GM12878 (cell line): Measurements from ENCODE around the gene FBN3. TPM values are rescaled to one million over a fixed set of nuclear protein-coding genes. Genes with fewer than 3 reads are reported as not detected.
"Not testable (repeated sequence)": the region's sequence is repeated elsewhere in the genome, so short reads cannot be mapped to it uniquely, and the experiment has no call there.

Experiments used
- ATAC-seq: fragments of 200-7000 bp; cut with Tn5 transposase; 3 replicates; pipeline ENCODE4 v1.9.1; 2020; ENCODE audit warnings: mild to moderate bottlenecking, moderate library complexity
- BruUV-seq: library from RNA; stranded (reverse); fragments of 400-500 nt; replicated peaks from 2 replicates; lab custom pipeline; 2021; lab: Mats Ljungman, UMichigan
- CTCF ChIA-PET: fragments of 300-600 bp; sonication (Branson Sonifier 250); formaldehyde crosslinking; extraction: SDS; loops from one replicate; lab custom pipeline; 2021; ENCODE audit warnings: inconsistent platforms; lab: Yijun Ruan, JAX
- POLR2A ChIA-PET: fragments of 350-600 bp; formaldehyde crosslinking; extraction: SDS; loops from one replicate; lab custom pipeline; 2021; ENCODE audit warnings: inconsistent platforms; lab: Charles Lee
- RAD21 ChIA-PET: fragments of 300-600 bp; sonication (Branson Sonifier 250); formaldehyde crosslinking; loops from one replicate; lab custom pipeline; 2023; ENCODE audit warnings: antibody characterized with exemption; ENCODE audit not compliant: unreplicated experiment; lab: Charles Lee
- SMC1A ChIA-PET: fragments of 300-600 bp; sonication (Branson Sonifier 250); formaldehyde crosslinking; loops from one replicate; lab custom pipeline; 2023; ENCODE audit not compliant: unreplicated experiment, uncharacterized antibody; lab: Charles Lee
- DNase-seq: peaks from one replicate; pipeline ENCODE4 v3.0.0-alpha.2; 2011; ENCODE audit warnings: low read depth, low spot score
- FAIRE-seq: peaks from 3 replicates; lab custom pipeline; 2011; peaks lifted over from hg19 to GRCh38; lab: Jason Lieb, UNC
- H2AFZ ChIP-seq: 2 replicates; pipeline ENCODE4 v1.6.0; 2011; ENCODE audit warnings: low read depth, low read length, control low read depth; ENCODE audit not compliant: control insufficient read depth
- H3K27ac ChIP-seq: 2 replicates; pipeline ENCODE4 v1.5.1; 2011; ENCODE audit warnings: control low read depth; ENCODE audit not compliant: control insufficient read depth, insufficient read depth
- H3K27me3 ChIP-seq, 2 experiments: replicated peaks in 1 of 2; 2 replicates each; pipeline versions ENCODE4 v1.6.0 to v1.6.1; 2011; ENCODE audit warnings: low read length in 1 of 2; ENCODE audit not compliant: control insufficient read depth in 2 of 2, insufficient read depth in 2 of 2
- H3K36me3 ChIP-seq, 2 experiments: 2 replicates each; pipeline ENCODE4 v1.5.1; 2011; ENCODE audit warnings: low read length in 1 of 2; ENCODE audit not compliant: control insufficient read depth in 2 of 2, insufficient read depth in 2 of 2
- H3K4me1 ChIP-seq: 2 replicates; pipeline ENCODE4 v1.6.1; 2011; ENCODE audit warnings: mild to moderate bottlenecking, low read length, moderate library complexity, mixed read lengths; ENCODE audit not compliant: control insufficient read depth, insufficient read depth
- H3K4me2 ChIP-seq: 2 replicates; pipeline ENCODE4 v1.6.0; 2011; ENCODE audit warnings: control low read depth; ENCODE audit not compliant: control insufficient read depth, insufficient read depth
- H3K4me3 ChIP-seq: fragments of 200-600 bp; sonication (generic); 2 replicates; pipeline ENCODE4 v1.5.1; 2016
- H3K79me2 ChIP-seq: 2 replicates; pipeline ENCODE4 v1.6.0; 2011; ENCODE audit warnings: low read length; ENCODE audit not compliant: control insufficient read depth, insufficient read depth
- H3K9ac ChIP-seq: 2 replicates; pipeline ENCODE4 v1.8.0; 2011; ENCODE audit warnings: low read length, control low read depth, mixed read lengths; ENCODE audit not compliant: control insufficient read depth, insufficient read depth
- H3K9me3 ChIP-seq: replicated peaks from 3 replicates; pipeline ENCODE4 v1.5.1; 2011; ENCODE audit warnings: mild to moderate bottlenecking, low read length; ENCODE audit not compliant: control insufficient read depth, insufficient read depth
- H4K20me1 ChIP-seq: 2 replicates; pipeline ENCODE4 v1.6.0; 2011; ENCODE audit not compliant: control insufficient read depth, insufficient read depth
- CREB1 ChIP-seq: IDR thresholded peaks from 2 replicates; pipeline ENCODE4 v1.6.1; 2012; ENCODE audit warnings: low read depth, mild to moderate bottlenecking, inconsistent platforms
- EZH2 ChIP-seq: IDR thresholded peaks from 2 replicates; pipeline ENCODE4 v1.6.1; 2012; ENCODE audit warnings: low read depth, mild to moderate bottlenecking, control low read depth, inconsistent platforms, low read length, borderline replicate concordance; ENCODE audit not compliant: control insufficient read depth
- IRF3 ChIP-seq: fragments of 450-650 bp; IDR thresholded peaks from 2 replicates; pipeline ENCODE4 v1.6.1; 2014; ENCODE audit warnings: mild to moderate bottlenecking
- NKRF ChIP-seq: fragments of 450-650 bp; conservative IDR thresholded peaks from 2 replicates; pipeline ENCODE4 v1.6.1; 2017; ENCODE audit warnings: mild to moderate bottlenecking, moderate library complexity
- PML ChIP-seq: IDR thresholded peaks from 2 replicates; pipeline ENCODE4 v1.6.1; 2012; ENCODE audit warnings: low read length, inconsistent platforms
- POLR2AphosphoS2 ChIP-seq: IDR thresholded peaks from 2 replicates; pipeline ENCODE4 v1.6.1; 2011; ENCODE audit warnings: low read depth, mild to moderate bottlenecking, low read length, improper control_type of control experiment, moderate library complexity
- POU2F2 ChIP-seq: IDR thresholded peaks from 3 replicates; pipeline ENCODE4 v1.6.1; 2011; ENCODE audit warnings: low read depth, mild to moderate bottlenecking, low read length, borderline replicate concordance
- RUNX3 ChIP-seq: IDR thresholded peaks from 2 replicates; pipeline ENCODE4 v1.6.1; 2012; ENCODE audit warnings: low read length, inconsistent platforms
- WGBS: methylation state at CpG from one replicate; pipeline ENCODE4 v1.1.6; 2016; ENCODE audit warnings: low lambda C conversion rate; ENCODE audit not compliant: insufficient replicate concordance, insufficient coverage; ENCODE audit errors: missing lambda C conversion rate; 5-methylcytosine and 5-hydroxymethylcytosine counted together
- in situ Hi-C: fragments of 300-500 bp; cut with MboI; formaldehyde crosslinking; loops from 9 replicates; pipeline ENCODE4 v1.14.3; 2018; ENCODE audit warnings: mixed read lengths
- intact Hi-C: fragments of 100-400 bp; cut with micrococcal nuclease; formaldehyde crosslinking; loops from one replicate; pipeline ENCODE4 v1.14.2; 2022; ENCODE audit not compliant: unreplicated experiment
- polyA plus RNA-seq, 11 experiments: library from polyadenylated mRNA; depleted of rRNA in 4 of 11; unstranded in 6 of 11; stranded (reverse) in 5 of 11; fragments of >200 nt; fragmentation: Nextera tagmentation in 4 of 11; fragmentation: Illumina TruSeq in 1 of 11; extraction: Ambion mirVana in 4 of 11; extraction: Trizol in 1 of 11; gene quantifications; 1 replicate in 1 of 11; 2 replicates in 10 of 11; pipeline versions ENCODE4 v1.2.1 to v1.2.3, GENCODE V29; 2011 to 2016; ENCODE audit warnings: inconsistent platforms in 2 of 11, missing spikeins in 2 of 11, low read depth in 1 of 11
- total RNA-seq, 4 experiments: library from RNA; depleted of rRNA in 3 of 4; stranded (reverse); fragments of >200 nt in 3 of 4; fragmentation: Illumina TruSeq in 1 of 4; extraction: Trizol in 1 of 4; gene quantifications; 2 replicates each; pipeline versions ENCODE4 v1.2.1 to v1.2.3, GENCODE V29; 2013 to 2021

Gene FBN3
- total and polyA plus RNA-seq, 10 of the 15 experiments (the other 5 are each of a cell fraction or from before 2014, with no cell fraction given) = 0.05 TPM; not detected in 9

- SMC1A ChIA-PET = interaction anchor here (0.9 to 1.8 kb wide), 11 partner anchors 8 to 108 kb away, joined by 3 to 17 read pairs (median 7); no protein-coding TSS in a partner anchor
- ATAC-seq, DNase-seq, H3K4me1 ChIP-seq, H2AFZ ChIP-seq, POLR2A ChIA-PET, H3K4me3 ChIP-seq, H3K9ac ChIP-seq, BruUV-seq, H3K36me3 ChIP-seq, H3K27me3 ChIP-seq, H4K20me1 ChIP-seq, H3K4me2 ChIP-seq, FAIRE-seq, H3K79me2 ChIP-seq, H3K27ac ChIP-seq, H3K9me3 ChIP-seq: not testable (repeated sequence)
- 89% methylated on average over 5 of the region's 5 CpGs for WGBS
- in situ Hi-C loops (loop anchor here (5.0 kb wide), 1 partner anchor 93 kb away; no protein-coding TSS in a partner anchor), intact Hi-C loops (loop anchor here (5.0 to 10.0 kb wide), 2 partner anchors 53 to 215 kb away; partner anchors contain the start of gene TIMM44)
- CTCF ChIA-PET = interaction anchor here (0.8 to 2.3 kb wide), 18 partner anchors 10 to 215 kb away, joined by 3 to 42 read pairs (median 6); partner anchors contain the start of genes CERS4 and TIMM44
- RAD21 ChIA-PET = interaction anchor here (0.6 to 1.8 kb wide), 10 partner anchors 19 to 1943 kb away, joined by 3 to 15 read pairs (median 4); no protein-coding TSS in a partner anchor
Measured at GRCh38 chr19:8159322-8159721, 9.9 kb upstream of the FBN3 start.

GRCh38 chr19:8158411-8159074 is 9.2 kb upstream of the FBN3 start:
- ChIA-PET SMC1A (interaction anchor here (0.7 to 1.8 kb wide), 15 partner anchors 9 to 109 kb away, joined by 3 to 17 read pairs (median 5); no protein-coding TSS in a partner anchor), RAD21 (interaction anchor here (0.6 to 1.8 kb wide), 19 partner anchors 9 to 1943 kb away, joined by 3 to 15 read pairs (median 4); partner anchors contain the start of gene TIMM44), CTCF (interaction anchor here (0.5 to 2.3 kb wide), 30 partner anchors 11 to 229 kb away, joined by 3 to 42 read pairs (median 4); partner anchors contain the start of genes CERS4 and TIMM44), POLR2A (interaction anchor here (1.0 kb wide), 1 partner anchor 95 kb away, joined by 3 read pairs; no protein-coding TSS in a partner anchor)
- Histone ChIP-seq H3K79me2 (no peaks in the 10 kb centered on the region), H3K36me3 (no peaks in the 10 kb centered on the region), H3K4me3 (no peak overlapping the region), H3K27me3 (no peaks in the 10 kb centered on the region), H3K9me3 (no peaks in the 10 kb centered on the region; the same call in 2 of the 3 replicates), H3K4me1 (no peaks in the 10 kb centered on the region; the same call in 1 of the 2 replicates), H3K27ac (no peak overlapping the region), H3K9ac (no peak overlapping the region), H4K20me1 (no peaks in the 10 kb centered on the region), H2AFZ (no peak overlapping the region), H3K4me2 (no peak overlapping the region)
- DNase-seq (peak; percentile 57), FAIRE-seq (peak; percentile 81), ATAC-seq (peak; percentile 89)
- BruUV-seq = no TSS peak
- 32% methylated on average over 14 of the region's 14 CpGs for WGBS
- in situ Hi-C loops = loop anchor here (5.0 kb wide), 1 partner anchor 94 kb away; no protein-coding TSS in a partner anchor
- intact Hi-C loops = loop anchor here (1.0 to 10.0 kb wide), 4 partner anchors 36 to 214 kb away; partner anchors contain the start of gene TIMM44
- 0 out of 3 replicates have a peak, but pooled peaks have one; percentile 50 for TF ChIP-seq POU2F2
- TF ChIP-seq POLR2AphosphoS2 = no peak
- TF ChIP-seq EZH2 = no peak
- no peak for TF ChIP-seq CREB1
- peak; percentile 47; the same call in 1 of the 2 replicates for TF ChIP-seq NKRF
- TF ChIP-seq PML = no peak
- peak; percentile 30; the same call in 1 of the 2 replicates for TF ChIP-seq RUNX3
- 0 out of 2 replicates have a peak, but pooled peaks have one; percentile 10 for TF ChIP-seq IRF3
